AG09309 (cell line): Measurements from ENCODE around the gene PRMT3.

Experiments
- DNase-seq: peaks from one replicate; pipeline ENCODE4 v3.0.0-alpha.2; 2010; ENCODE audit warnings: low read depth
- H3K4me3 ChIP-seq: 2 replicates; pipeline ENCODE4 v1.5.1; 2011; ENCODE audit warnings: mild to moderate bottlenecking, low read depth, low read length, moderate library complexity; ENCODE audit not compliant: control insufficient read depth
- TF ChIP-seq, protein P1 (sequence below): IDR thresholded peaks from 2 replicates; pipeline ENCODE4 v1.5.1; 2011; ENCODE audit warnings: mild to moderate bottlenecking, low read depth, low read length, inconsistent platforms; ENCODE audit not compliant: insufficient read depth, control insufficient read depth; ENCODE audit errors: missing control alignments

Gene PRMT3

DNA sequence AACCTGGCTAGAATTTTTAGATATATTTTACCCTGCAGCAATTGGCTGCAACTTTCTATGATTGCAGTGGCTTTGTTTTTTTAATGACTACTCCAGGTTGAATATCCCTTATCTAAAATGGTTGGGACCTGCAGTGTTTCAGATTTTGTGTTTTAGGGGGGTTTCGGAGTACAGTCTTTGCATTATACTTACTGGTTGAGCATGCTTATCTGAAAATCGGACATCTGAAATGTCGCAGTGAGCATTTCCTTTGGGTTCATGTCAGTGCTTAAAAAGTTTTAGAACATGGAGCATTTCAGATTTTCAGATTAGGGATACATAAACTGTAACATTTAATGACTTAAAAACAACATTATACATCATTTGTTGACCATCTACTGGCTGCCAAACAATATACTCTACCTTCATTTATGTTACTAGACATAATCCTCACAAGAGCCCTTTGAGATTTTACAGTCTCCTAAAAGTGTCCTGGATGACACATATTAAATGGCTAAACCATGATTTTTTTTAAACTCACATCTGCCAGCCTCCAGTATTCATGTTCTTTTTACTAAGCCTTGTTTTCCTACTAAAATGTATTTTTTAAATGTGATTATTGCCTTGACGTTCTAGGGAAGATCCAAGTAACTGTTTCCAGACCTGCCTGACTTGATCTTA, 66.3 kb downstream of the PRMT3 start:
- TF ChIP-seq, protein P1, sequence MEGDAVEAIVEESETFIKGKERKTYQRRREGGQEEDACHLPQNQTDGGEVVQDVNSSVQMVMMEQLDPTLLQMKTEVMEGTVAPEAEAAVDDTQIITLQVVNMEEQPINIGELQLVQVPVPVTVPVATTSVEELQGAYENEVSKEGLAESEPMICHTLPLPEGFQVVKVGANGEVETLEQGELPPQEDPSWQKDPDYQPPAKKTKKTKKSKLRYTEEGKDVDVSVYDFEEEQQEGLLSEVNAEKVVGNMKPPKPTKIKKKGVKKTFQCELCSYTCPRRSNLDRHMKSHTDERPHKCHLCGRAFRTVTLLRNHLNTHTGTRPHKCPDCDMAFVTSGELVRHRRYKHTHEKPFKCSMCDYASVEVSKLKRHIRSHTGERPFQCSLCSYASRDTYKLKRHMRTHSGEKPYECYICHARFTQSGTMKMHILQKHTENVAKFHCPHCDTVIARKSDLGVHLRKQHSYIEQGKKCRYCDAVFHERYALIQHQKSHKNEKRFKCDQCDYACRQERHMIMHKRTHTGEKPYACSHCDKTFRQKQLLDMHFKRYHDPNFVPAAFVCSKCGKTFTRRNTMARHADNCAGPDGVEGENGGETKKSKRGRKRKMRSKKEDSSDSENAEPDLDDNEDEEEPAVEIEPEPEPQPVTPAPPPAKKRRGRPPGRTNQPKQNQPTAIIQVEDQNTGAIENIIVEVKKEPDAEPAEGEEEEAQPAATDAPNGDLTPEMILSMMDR: no peak
- DNase-seq: no peak
- H3K4me3 ChIP-seq: no peak overlapping the region

DNA sequence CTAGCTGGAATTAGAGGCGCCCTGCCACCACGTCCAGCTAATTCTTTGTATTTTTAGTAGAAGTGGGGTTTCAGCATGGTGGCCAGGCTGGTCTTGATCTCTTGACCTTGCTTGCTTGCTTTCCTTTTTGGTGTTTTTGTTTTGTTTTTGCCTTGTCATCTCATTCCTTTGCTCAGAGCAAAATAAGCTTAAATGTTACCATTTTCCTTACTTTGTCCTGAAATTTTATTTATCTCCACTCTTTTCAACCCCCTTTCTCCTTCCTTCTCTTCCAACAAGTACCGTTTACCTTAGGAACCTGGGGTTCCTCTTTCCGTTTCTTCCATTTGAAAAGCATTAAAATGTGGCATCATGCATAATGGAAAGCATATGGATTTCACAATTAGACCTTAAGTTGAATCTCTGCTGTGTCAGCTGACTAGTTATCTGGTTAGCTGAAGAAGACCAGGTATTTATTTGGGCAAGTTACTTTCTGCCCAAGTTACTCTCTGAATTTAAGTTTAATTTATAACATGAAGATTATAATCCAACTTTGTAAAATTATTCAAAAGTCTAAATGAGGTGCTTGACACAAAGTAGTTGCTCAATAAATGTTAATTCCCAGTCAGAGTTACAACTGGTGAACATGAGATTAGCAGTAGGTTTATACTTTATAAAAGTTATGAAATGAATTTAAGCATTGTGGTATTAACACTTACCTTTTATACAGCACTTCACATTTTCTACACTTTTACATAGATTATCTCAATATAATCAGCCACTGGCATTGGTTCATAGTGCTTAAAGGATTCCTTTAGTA, 69.7 kb downstream of the PRMT3 start:
- no peak for DNase-seq
- H3K4me3 ChIP-seq: no peak overlapping the region
- TF ChIP-seq, protein P1: no peak

DNA sequence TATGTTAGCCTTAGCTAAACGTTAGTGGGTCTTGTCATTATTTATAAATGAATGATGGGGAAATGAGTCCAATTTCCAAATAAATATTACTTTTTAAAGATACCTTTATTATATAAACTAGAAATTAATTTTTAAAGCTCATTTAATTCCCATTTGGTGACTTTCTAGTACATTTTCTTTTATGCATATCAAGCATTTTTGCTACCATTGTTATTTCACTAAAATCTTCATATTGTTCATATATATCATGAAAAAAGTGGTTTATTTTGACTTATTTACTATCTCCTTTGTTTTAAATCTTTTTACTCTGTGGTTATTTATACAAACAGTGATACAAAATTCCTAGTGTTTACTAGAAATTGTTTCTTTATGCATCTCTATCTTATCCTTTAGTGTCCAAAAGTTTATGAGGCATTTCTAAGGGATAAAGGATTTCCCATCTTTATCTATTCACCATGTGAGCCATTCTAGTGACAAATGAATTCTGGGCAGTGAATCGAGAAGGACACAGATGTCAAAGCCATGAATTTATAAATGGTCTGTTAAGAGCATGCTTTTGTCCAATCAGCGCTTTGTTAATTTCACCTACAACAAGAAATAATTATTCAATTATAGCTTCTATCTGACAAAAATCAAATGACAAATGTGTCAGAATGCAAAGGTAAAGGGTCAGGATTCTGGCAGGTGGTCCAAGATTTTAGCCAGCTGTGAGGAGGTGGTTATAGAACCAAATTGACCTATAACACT, 70.6 kb downstream of the PRMT3 start:
- TF ChIP-seq, protein P1: no peak
- no peak overlapping the region for H3K4me3 ChIP-seq
- DNase-seq: no peak

DNA sequence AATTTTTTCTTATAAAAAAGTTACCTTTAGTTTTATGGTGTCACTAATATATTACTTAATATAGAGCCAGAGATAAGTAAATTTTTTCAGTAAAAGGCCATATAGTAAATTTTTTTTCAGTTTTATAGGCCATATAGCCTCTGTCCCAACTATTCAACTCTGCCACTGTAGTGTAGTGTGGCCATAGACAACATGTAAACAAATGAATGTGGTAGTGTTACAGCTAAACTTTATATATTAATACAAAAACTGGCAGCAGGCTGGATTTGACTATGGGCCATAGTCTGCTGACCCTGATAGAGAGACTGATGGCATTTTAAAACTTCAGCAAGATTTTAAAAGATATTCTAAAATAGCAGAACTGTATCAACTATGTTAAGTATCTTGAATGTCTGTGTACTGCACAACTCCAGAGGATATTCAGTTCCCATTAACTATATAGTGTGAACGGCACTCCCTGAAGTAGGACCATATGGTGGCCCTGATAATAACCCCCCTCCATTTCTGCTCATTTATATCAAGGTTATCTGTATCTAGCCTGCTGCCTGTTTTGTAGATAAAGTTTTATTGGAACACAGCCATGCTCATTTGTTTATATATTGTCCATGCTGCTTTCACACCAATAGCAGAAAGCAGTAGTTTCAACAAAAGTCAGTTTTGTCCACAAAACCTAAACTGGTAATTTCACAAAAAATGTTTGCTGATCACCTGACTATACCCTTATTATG, 71.6 kb downstream of the PRMT3 start:
- TF ChIP-seq, protein P1: no peak
- no peak for DNase-seq
- H3K4me3 ChIP-seq: no peak overlapping the region

DNA sequence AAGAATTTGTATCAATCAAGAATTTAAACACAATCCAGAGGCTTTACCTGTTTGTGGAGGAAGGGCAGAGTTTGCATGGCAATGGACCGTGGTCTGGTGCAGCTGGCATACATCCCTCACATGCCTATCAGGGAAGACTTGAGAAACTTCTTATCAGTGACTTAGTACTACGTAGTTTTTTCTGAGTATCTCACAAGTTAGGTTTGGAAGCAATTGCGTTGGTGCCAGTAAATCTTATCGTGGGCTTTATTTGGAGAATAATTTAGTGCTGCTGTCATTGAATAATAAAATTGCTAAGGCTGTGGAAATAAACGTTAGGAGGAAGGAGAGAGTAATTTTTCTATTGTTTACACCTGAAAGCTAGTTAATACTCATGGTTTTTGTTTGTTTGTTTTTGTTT, 72.3 kb downstream of the PRMT3 start:
- TF ChIP-seq, protein P1: no peak
- DNase-seq: no peak

DNA sequence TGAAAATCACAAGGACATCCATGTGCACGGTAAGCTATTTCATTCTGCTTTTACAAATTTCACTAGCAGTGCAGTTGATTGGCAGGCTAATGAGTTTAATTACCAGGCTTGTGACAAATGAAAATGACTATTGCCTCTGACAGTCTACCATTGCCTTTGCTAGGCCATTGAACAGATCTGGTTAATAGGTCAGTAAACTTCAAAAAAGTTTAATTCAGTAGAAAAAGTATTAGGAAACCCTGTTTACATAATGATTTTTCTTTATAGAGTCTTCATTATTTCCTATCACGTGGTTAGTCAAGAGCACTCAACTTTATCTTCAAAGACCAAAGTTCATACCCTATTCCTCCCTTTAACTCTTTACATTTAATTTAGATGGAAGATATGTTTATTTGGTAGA, 77.0 kb downstream of the PRMT3 start:
- DNase-seq: no peak
- TF ChIP-seq, protein P1: no peak
- no peak overlapping the region for H3K4me3 ChIP-seq

More for the DNA sequence above, 72.3 kb downstream of the PRMT3 start:
- H3K4me3 ChIP-seq: no peak overlapping the region
